Progenitor cell of endocrine pancreas (in vitro differentiated cells): ENCODE results near the gene ENKUR. TPM values are rescaled to one million over a fixed set of nuclear protein-coding genes. Genes with fewer than 3 reads are reported as not detected.

Experiments used
- DNase-seq: peaks from one replicate; pipeline ENCODE4 v3.0.0; 2021; ENCODE audit warnings: low spot score; ENCODE audit not compliant: unreplicated experiment
- H3K27ac Mint-ChIP-seq: 2 replicates; pipeline ENCODE4 v1.8.0; 2021; ENCODE audit warnings: mild to moderate bottlenecking, moderate library complexity, mixed read lengths
- H3K27me3 Mint-ChIP-seq: 2 replicates; pipeline ENCODE4 v1.8.0; 2021; ENCODE audit warnings: mixed read lengths
- H3K36me3 Mint-ChIP-seq: 2 replicates; pipeline ENCODE4 v1.8.0; 2022; ENCODE audit warnings: mixed read lengths; ENCODE audit not compliant: insufficient read depth
- H3K4me1 Mint-ChIP-seq: 2 replicates; pipeline ENCODE4 v1.8.0; 2021; ENCODE audit warnings: low read depth, mixed read lengths
- H3K4me3 Mint-ChIP-seq: 2 replicates; pipeline ENCODE4 v1.8.0; 2021; ENCODE audit warnings: low read depth, mild to moderate bottlenecking, moderate library complexity, mixed read lengths
- H3K9me3 Mint-ChIP-seq: 2 replicates; pipeline ENCODE4 v1.8.0; 2021; ENCODE audit warnings: low read depth, mixed read lengths
- CTCF ChIP-seq: fragments of 200-600 bp; sonication (generic); IDR thresholded peaks from one replicate; pipeline ENCODE4 v1.5.0; 2021; ENCODE audit warnings: antibody characterized with exemption, mild to moderate bottlenecking; ENCODE audit not compliant: unreplicated experiment
- total RNA-seq: library from RNA; stranded (reverse); gene quantifications from 2 replicates; pipeline ENCODE4 v1.2.1, GENCODE V29; 2021

ENKUR gene
- total RNA-seq, 1 donor from 2014 or later: 0.46 TPM

GRCh38 chr10:25061125-25061524 is 45.2 kb upstream of the ENKUR start:
- no peaks in the 10 kb centered on the region for H3K36me3 Mint-ChIP-seq
- no peak for DNase-seq
- H3K27me3 Mint-ChIP-seq: no peaks in the 10 kb centered on the region
- H3K27ac Mint-ChIP-seq: no peak overlapping the region
- H3K9me3 Mint-ChIP-seq: no peaks in the 10 kb centered on the region
- peaks cover 19% of the 10 kb centered on the region for H3K4me1 Mint-ChIP-seq
- H3K4me3 Mint-ChIP-seq: no peak overlapping the region
- no peak for TF ChIP-seq CTCF

GRCh38 chr10:25059990-25060389 is 44.0 kb upstream of the ENKUR start:
- no peak for DNase-seq
- no peak for TF ChIP-seq CTCF
- Mint-ChIP-seq H3K4me3 (no peak overlapping the region), H3K27me3 (no peaks in the 10 kb centered on the region), H3K27ac (peak overlapping the region; percentile 65), H3K4me1 (peaks cover 19% of the 10 kb centered on the region), H3K9me3 (no peaks in the 10 kb centered on the region), H3K36me3 (no peaks in the 10 kb centered on the region)

- no peaks in the 10 kb centered on the region for H3K36me3 Mint-ChIP-seq
- H3K9me3 Mint-ChIP-seq: no peaks in the 10 kb centered on the region
- H3K27me3 Mint-ChIP-seq: no peaks in the 10 kb centered on the region
- H3K4me1 Mint-ChIP-seq: peaks cover 19% of the 10 kb centered on the region
- no peak overlapping the region for H3K4me3 Mint-ChIP-seq
- TF ChIP-seq CTCF: no peak
- no peak overlapping the region for H3K27ac Mint-ChIP-seq
- DNase-seq: no peak
These were observed 41.9 kb upstream of the ENKUR start for GRCh38 chr10:25057886-25058285.

- no peak overlapping the region for H3K27ac Mint-ChIP-seq
- TF ChIP-seq CTCF: no peak
- no peaks in the 10 kb centered on the region for H3K36me3 Mint-ChIP-seq
- peaks cover 12% of the 10 kb centered on the region for H3K4me1 Mint-ChIP-seq
- H3K4me3 Mint-ChIP-seq: no peak overlapping the region
- H3K9me3 Mint-ChIP-seq: no peaks in the 10 kb centered on the region
- no peaks in the 10 kb centered on the region for H3K27me3 Mint-ChIP-seq
- DNase-seq: no peak
These were observed 40.8 kb upstream of the ENKUR start for GRCh38 chr10:25056726-25057125.

- peaks cover 4% of the 10 kb centered on the region for H3K4me1 Mint-ChIP-seq
- H3K9me3 Mint-ChIP-seq: peaks cover 13% of the 10 kb centered on the region
- no peaks in the 10 kb centered on the region for H3K36me3 Mint-ChIP-seq
- no peak for TF ChIP-seq CTCF
- no peak overlapping the region for H3K27ac Mint-ChIP-seq
- DNase-seq: no peak
- peaks cover 6% of the 10 kb centered on the region for H3K27me3 Mint-ChIP-seq
- H3K4me3 Mint-ChIP-seq: no peak overlapping the region
These were observed 36.1 kb upstream of the ENKUR start for GRCh38 chr10:25052012-25052411.
